HG03196 (cell line): ENCODE measurements around the gene SLC7A14.
A peak's percentile ranks its signal among the peaks of the same experiment; 100 is the strongest.

Experiments
- ATAC-seq: cut with Tn5 transposase; IDR thresholded peaks from one replicate; pipeline ENCODE4 v1.9.1; 2021; ENCODE audit not compliant: unreplicated experiment

The SLC7A14 gene

GRCh38 chr3:170585937-170586310 lies at the start of gene SLC7A14:
TSS of gene SLC7A14 (minus strand) at chr3:170586075. CDS start at chr3:170526936, 59,139 bp downstream.
- ATAC-seq: no peak

GRCh38 chr3:170635385-170635735 lies 49.5 kb upstream of the SLC7A14 start:
- no peak for ATAC-seq

- peak; percentile 69 for ATAC-seq
Measured at GRCh38 chr3:170634663-170635384, 48.9 kb upstream of the SLC7A14 start.

- ATAC-seq: no peak
Measured at GRCh38 chr3:170633573-170633972, 47.7 kb upstream of the SLC7A14 start.

GRCh38 chr3:170632780-170633179 lies 46.9 kb upstream of the SLC7A14 start:
- ATAC-seq: peak; percentile 88

GRCh38 chr3:170631755-170632488 lies 46.0 kb upstream of the SLC7A14 start:
- no peak for ATAC-seq

GRCh38 chr3:170623524-170623923 lies 37.6 kb upstream of the SLC7A14 start:
- no peak for ATAC-seq

- no peak for ATAC-seq
Measured at GRCh38 chr3:170622369-170623159, 36.7 kb upstream of the SLC7A14 start.

- no peak for ATAC-seq
Measured at GRCh38 chr3:170621256-170621655, 35.4 kb upstream of the SLC7A14 start.

- no peak for ATAC-seq
Measured at GRCh38 chr3:170614214-170614966, 28.5 kb upstream of the SLC7A14 start.

GRCh38 chr3:170611751-170612150 lies 25.9 kb upstream of the SLC7A14 start:
- no peak for ATAC-seq

GRCh38 chr3:170610321-170610884 lies 24.5 kb upstream of the SLC7A14 start:
- ATAC-seq: no peak

GRCh38 chr3:170608475-170608874 lies 22.6 kb upstream of the SLC7A14 start:
- no peak for ATAC-seq

- ATAC-seq: no peak
Measured at GRCh38 chr3:170606675-170607074, 20.8 kb upstream of the SLC7A14 start.

GRCh38 chr3:170605490-170605889 lies 19.6 kb upstream of the SLC7A14 start:
- ATAC-seq: no peak

GRCh38 chr3:170603770-170604510 lies 18.1 kb upstream of the SLC7A14 start:
- ATAC-seq: no peak

- no peak for ATAC-seq
Measured at GRCh38 chr3:170602556-170602955, 16.7 kb upstream of the SLC7A14 start.

- ATAC-seq: no peak
Measured at GRCh38 chr3:170600005-170600624, 14.2 kb upstream of the SLC7A14 start.

GRCh38 chr3:170599091-170599490 lies 13.2 kb upstream of the SLC7A14 start:
- no peak for ATAC-seq

- ATAC-seq: no peak
Measured at GRCh38 chr3:170598091-170598502, 12.2 kb upstream of the SLC7A14 start.
